ENCODE measurements around the gene EHD4. TPM values are rescaled to one million over a fixed set of nuclear protein-coding genes. Genes with fewer than 3 reads are reported as not detected.

EHD4 gene
- total and polyA plus RNA-seq, 2 donors (not counting 3 experiments of a cell fraction or from before 2014, with no cell fraction given): 96.7 to 128 TPM

DNA sequence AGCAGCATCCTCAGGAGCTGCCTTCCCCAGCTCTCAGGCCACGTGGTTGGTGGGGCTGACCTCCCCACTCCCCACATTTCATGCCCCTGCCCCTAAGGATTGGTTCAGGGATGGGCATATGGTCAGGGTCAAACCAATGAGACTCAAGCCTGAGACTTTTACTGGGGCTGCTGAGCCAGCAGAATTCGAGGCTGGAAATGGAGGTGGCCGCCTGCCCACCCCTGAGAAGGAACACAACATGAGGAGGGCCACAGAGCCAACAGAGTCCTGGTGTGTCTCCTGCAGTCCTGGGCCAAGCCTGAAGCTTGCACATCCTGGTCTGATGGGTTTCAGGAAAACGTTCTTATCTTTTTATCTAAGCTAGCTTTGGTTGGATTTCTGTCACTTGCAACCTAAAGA is 5.9 kb downstream of the EHD4 start:
- Histone ChIP-seq H3K4me2 (ENCODE audit: insufficient read depth, low read length) (no peak overlapping the region), H3K9ac (replicated peaks; ENCODE audit: extremely low read depth, insufficient read depth, low read length) (no peak overlapping the region), H3K79me2 (ENCODE audit: control insufficient read depth, insufficient read depth, low read length) (peaks cover 99% of the 10 kb centered on the region), H3K4me3 (replicated peaks in 1 of 3; ENCODE audit: insufficient read depth in 1 of 3, low read depth in 1 of 3, low read length in 3 of 3) (no peak overlapping the region), H2AFZ (ENCODE audit: low read depth, low read length) (no peak overlapping the region), H3K27me3 (ENCODE audit: control insufficient read depth in 2 of 2, insufficient read depth in 2 of 2, low read length in 2 of 2) (no peaks in the 10 kb centered on the region), H3K27ac (ENCODE audit: insufficient read depth, low read depth, low read length) (no peak overlapping the region), H3K9me1 (replicated peaks; ENCODE audit: control insufficient read depth, extremely low read depth, insufficient read depth, low read length) (no peaks in the 10 kb centered on the region), H3K36me3 (ENCODE audit: control insufficient read depth in 2 of 2, extremely low read depth in 1 of 2, insufficient read depth in 2 of 2, low read length in 2 of 2) (peaks cover 0 to 5% of the 10 kb centered on the region in 2 experiments), H3K9me3 (replicated peaks; ENCODE audit: control insufficient read depth, insufficient read depth, low read length) (no peaks in the 10 kb centered on the region), H3K4me1 (ENCODE audit: control insufficient read depth, extremely low read depth, insufficient read depth, low read length) (peaks cover 60% of the 10 kb centered on the region), H4K20me1 (replicated peaks; ENCODE audit: control insufficient read depth, extremely low read depth, insufficient read depth, low read length) (no peaks in the 10 kb centered on the region)
- intact Hi-C loops (cut with micrococcal nuclease) (no loop called here), dilution Hi-C loops (cut with MboI; ENCODE audit: extremely low pct_ligation_motif_present, low sequenced_read_pairs) (no loop called here)
- ChIA-PET POLR2A (no interaction called here), CTCF (interaction anchor here (1.6 to 7.1 kb wide), 3 partner anchors 9 to 62 kb away, joined by 5 to 44 read pairs (median 7); no protein-coding TSS in a partner anchor)
- DNase-seq (ENCODE audit: low read depth, low spot score): no peak
- no peak for FAIRE-seq
- BruUV-seq (replicated peaks): no TSS peak
- TF ChIP-seq EZH2 (IDR thresholded peaks at IDR 0.05; ENCODE audit: borderline replicate concordance, low read depth, low read length, severe bottlenecking) (no peak), GATA2 (IDR thresholded peaks at IDR 0.05; ENCODE audit: insufficient read depth, insufficient read length, low read depth, low read length) (peak; percentile 44), POLR2AphosphoS5 (IDR thresholded peaks at IDR 0.05; ENCODE audit: insufficient read depth, low read depth, low read length) (no peak), POLR2A (IDR thresholded peaks at IDR 0.05; ENCODE audit: low read depth, low read length) (no peak)
- TF ChIP-seq, protein P1, sequence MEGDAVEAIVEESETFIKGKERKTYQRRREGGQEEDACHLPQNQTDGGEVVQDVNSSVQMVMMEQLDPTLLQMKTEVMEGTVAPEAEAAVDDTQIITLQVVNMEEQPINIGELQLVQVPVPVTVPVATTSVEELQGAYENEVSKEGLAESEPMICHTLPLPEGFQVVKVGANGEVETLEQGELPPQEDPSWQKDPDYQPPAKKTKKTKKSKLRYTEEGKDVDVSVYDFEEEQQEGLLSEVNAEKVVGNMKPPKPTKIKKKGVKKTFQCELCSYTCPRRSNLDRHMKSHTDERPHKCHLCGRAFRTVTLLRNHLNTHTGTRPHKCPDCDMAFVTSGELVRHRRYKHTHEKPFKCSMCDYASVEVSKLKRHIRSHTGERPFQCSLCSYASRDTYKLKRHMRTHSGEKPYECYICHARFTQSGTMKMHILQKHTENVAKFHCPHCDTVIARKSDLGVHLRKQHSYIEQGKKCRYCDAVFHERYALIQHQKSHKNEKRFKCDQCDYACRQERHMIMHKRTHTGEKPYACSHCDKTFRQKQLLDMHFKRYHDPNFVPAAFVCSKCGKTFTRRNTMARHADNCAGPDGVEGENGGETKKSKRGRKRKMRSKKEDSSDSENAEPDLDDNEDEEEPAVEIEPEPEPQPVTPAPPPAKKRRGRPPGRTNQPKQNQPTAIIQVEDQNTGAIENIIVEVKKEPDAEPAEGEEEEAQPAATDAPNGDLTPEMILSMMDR (IDR thresholded peaks at IDR 0.05; ENCODE audit: extremely low read depth in 1 of 2, insufficient read depth in 1 of 2, low read depth in 1 of 2, low read length in 2 of 2): no peak
- TF ChIP-seq, protein P2, sequence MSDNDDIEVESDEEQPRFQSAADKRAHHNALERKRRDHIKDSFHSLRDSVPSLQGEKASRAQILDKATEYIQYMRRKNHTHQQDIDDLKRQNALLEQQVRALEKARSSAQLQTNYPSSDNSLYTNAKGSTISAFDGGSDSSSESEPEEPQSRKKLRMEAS (IDR thresholded peaks at IDR 0.05; ENCODE audit: insufficient read depth, insufficient read length): no peak
